Measurements from ENCODE around the gene FTH1. TPM values are rescaled to one million over a fixed set of nuclear protein-coding genes. Genes with fewer than 3 reads are reported as not detected.

The FTH1 gene
- total RNA-seq, result 407 and 508 TPM in 2 replicates

GRCh38 chr11:61967116-61967923 lies at the start of gene FTH1:
TSS of gene FTH1 (minus strand) at chr11:61967634. CDS start at chr11:61967425, 209 bp downstream.

DNA sequence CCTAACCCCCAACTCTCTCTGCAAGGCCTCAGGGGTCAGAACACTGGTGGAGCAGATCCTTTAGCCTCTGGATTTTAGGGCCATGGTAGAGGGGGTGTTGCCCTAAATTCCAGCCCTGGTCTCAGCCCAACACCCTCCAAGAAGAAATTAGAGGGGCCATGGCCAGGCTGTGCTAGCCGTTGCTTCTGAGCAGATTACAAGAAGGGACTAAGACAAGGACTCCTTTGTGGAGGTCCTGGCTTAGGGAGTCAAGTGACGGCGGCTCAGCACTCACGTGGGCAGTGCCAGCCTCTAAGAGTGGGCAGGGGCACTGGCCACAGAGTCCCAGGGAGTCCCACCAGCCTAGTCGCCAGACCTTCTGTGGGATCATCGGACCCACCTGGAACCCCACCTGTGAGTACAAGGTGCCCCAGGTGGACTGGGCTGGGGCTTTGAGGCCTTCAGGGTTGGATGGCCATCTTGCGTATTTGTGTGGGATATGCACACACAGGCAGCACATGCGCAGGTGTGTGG lies 17.3 kb downstream of the FTH1 start, which contains the start of gene BEST1:
Gene BEST1, plus strand, starts transcription at position 317 of the 513 bp plus-strand sequence. CDS start 1,456 bp downstream, outside the sequence.

GRCh38 chr11:61917334-61918109 lies 49.9 kb downstream of the FTH1 start, which contains the start of gene RAB3IL1:
TSS of gene RAB3IL1 (minus strand) at chr11:61917566. CDS start at chr11:61917367, 199 bp downstream.

Other genes with a start within 250 kb of the FTH1 start
- gene MYRF, start 215.0 kb downstream of the FTH1 start, total RNA-seq, result 0.04 TPM in 1 of 2 replicates, not detected in the other
- gene TMEM258, start 175.0 kb downstream of the FTH1 start, total RNA-seq, result 94.1 and 112 TPM in 2 replicates
- 16.6 and 63.6 TPM in 2 replicates for gene FEN1, start 174.7 kb downstream of the FTH1 start, total RNA-seq
- 32.8 and 54.6 TPM in 2 replicates for gene FADS1, start 150.6 kb downstream of the FTH1 start, total RNA-seq
- gene FADS2, start 139.3 kb downstream of the FTH1 start, total RNA-seq, result 162 and 243 TPM in 2 replicates
- 33.4 and 130 TPM in 2 replicates for gene FADS3, start 76.1 kb downstream of the FTH1 start, total RNA-seq
- 0.53 and 0.78 TPM in 2 replicates for gene RAB3IL1, start 50.1 kb downstream of the FTH1 start, total RNA-seq
- gene BEST1, start 17.3 kb downstream of the FTH1 start, total RNA-seq, result 0.11 and 1.4 TPM in 2 replicates
- 19.2 and 38.0 TPM in 2 replicates for gene INCENP, start 156.4 kb upstream of the FTH1 start, total RNA-seq
- not detected in 2 replicates for gene SCGB1D1, start 222.6 kb upstream of the FTH1 start, total RNA-seq
- gene SCGB2A1, start 241.0 kb upstream of the FTH1 start, total RNA-seq, result not detected in 2 replicates